Subcutaneous adipose tissue (tissue), 4 donors: Measurements from ENCODE around the gene DCXR. TPM values are rescaled to one million over a fixed set of nuclear protein-coding genes. Genes with fewer than 3 reads are reported as not detected.

Experiments
- total RNA-seq, 4 donors: library from RNA; depleted of rRNA; stranded (reverse); fragments of >200 nt; gene quantifications; one replicate each; pipeline ENCODE4 v1.1.0, GENCODE V29; 2016
- TF ChIP-seq, protein P1 (sequence below): fragments of 450-650 bp; IDR thresholded peaks from one replicate; pipeline ENCODE4 v1.5.1; 2016; ENCODE audit warnings: low read depth, mild to moderate bottlenecking, control low read depth, antibody characterized with exemption, moderate library complexity

DCXR gene
- total RNA-seq, 4 donors from 2014 or later, result 157 to 383 (median 255) TPM

- TF ChIP-seq, protein P1, sequence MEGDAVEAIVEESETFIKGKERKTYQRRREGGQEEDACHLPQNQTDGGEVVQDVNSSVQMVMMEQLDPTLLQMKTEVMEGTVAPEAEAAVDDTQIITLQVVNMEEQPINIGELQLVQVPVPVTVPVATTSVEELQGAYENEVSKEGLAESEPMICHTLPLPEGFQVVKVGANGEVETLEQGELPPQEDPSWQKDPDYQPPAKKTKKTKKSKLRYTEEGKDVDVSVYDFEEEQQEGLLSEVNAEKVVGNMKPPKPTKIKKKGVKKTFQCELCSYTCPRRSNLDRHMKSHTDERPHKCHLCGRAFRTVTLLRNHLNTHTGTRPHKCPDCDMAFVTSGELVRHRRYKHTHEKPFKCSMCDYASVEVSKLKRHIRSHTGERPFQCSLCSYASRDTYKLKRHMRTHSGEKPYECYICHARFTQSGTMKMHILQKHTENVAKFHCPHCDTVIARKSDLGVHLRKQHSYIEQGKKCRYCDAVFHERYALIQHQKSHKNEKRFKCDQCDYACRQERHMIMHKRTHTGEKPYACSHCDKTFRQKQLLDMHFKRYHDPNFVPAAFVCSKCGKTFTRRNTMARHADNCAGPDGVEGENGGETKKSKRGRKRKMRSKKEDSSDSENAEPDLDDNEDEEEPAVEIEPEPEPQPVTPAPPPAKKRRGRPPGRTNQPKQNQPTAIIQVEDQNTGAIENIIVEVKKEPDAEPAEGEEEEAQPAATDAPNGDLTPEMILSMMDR, result no peak
Observed at GRCh38 chr17:81998212-81998611, 39.3 kb downstream of the DCXR start.

GRCh38 chr17:81996757-81997441, 40.6 kb downstream of the DCXR start:
- TF ChIP-seq, protein P1, result no peak

GRCh38 chr17:81996232-81996756, 41.2 kb downstream of the DCXR start:
- TF ChIP-seq, protein P1, result no peak

- TF ChIP-seq, protein P1, result no peak
Observed at GRCh38 chr17:81995463-81996231, 41.9 kb downstream of the DCXR start.

DNA sequence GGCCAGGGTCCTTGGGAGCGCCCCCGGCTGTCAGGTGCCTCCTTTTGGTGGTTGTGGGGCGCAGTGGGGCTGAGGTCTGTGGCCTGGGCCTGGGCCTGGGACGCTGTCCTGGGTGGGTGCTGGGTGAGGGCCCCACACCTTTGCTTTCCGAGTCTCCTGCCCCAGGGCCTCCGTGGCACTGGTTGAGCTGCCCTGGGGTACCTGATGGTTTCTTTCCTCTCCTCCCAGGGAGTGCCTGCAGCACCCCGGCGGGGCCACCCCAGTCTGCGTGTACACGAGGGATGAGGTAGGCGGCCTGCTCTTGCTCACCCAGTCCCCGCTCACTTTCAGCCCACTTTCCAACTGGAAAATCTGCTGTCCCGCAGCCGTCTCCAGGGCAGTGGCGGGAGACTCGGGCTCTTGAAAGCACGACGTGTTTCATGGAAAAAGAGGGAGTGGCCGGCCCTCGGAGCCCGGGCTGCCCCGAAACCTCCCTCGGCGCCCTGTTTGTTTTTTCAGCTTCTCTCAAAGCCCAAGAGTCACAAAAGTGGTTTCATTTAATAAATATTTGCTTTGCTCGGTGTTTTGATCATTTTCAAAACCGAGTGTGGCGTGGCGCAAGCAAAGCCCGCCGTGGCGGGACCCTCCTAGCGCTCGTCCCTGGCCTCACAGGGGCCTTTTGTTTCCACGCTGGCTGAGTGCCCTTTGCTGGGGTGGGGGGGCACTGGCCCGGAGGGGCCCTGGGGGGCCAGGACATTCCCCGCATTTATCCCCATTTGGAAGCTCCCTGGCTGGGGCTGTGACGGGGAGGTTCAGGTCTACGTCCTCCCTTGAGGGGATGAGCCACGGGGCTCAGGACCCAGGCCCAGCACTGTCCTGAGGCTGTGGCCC, 42.7 kb downstream of the DCXR start:
- TF ChIP-seq, protein P1, result no peak

- TF ChIP-seq, protein P1, result no peak
Observed at GRCh38 chr17:81993729-81994592, 43.5 kb downstream of the DCXR start.
